ENCODE measurements around the gene ATF2.

The ATF2 gene

DNA sequence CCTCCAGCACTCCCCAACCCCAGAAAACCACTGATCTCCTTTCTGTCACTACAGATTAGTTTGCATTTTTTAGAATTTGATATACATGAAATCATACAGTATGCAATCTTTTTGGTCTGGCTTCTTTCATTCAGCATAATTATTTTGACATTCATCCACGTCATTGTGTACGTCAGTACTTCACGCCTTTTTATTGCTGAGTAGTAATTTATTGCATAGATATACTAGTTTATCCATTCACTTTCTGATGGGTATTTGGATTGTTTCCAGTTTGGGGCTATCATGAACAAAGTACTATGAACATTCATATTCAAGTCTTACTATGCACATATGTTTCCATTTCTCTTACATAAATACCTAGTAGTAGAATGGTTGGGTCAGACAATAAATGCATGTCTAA is 142.8 kb downstream of the ATF2 start:
- no peak for TF ChIP-seq CTCF (IDR thresholded peaks at IDR 0.05; ENCODE audit: insufficient read depth, low read depth, low read length, missing control alignments)
- H3K4me3 ChIP-seq (ENCODE audit: low read length): no peak overlapping the region
- no peak for DNase-seq (ENCODE audit: low read depth)

GRCh38 chr2:175022923-175023322 is 145.1 kb downstream of the ATF2 start:
- H3K4me3 ChIP-seq (ENCODE audit: low read length): no peak overlapping the region
- no peak for DNase-seq (ENCODE audit: low read depth)
- TF ChIP-seq CTCF (IDR thresholded peaks at IDR 0.05; ENCODE audit: insufficient read depth, low read depth, low read length, missing control alignments): no peak
